RWPE1 (cell line): Measurements from ENCODE around the gene RAD51AP2.

Experiments
- CTCF ChIA-PET: fragments of 350-600 bp; sonication (Branson Sonifier 250); formaldehyde crosslinking; extraction: SDS; loops from one replicate; lab custom pipeline; 2021; lab: Yijun Ruan, JAX
- POLR2A ChIA-PET: fragments of 400-600 bp; formaldehyde crosslinking; extraction: SDS; loops from one replicate; lab custom pipeline; 2020; ENCODE audit warnings: antibody characterized with exemption; ENCODE audit not compliant: low non-redundant PET; lab: Yijun Ruan, JAX
- DNase-seq: peaks from one replicate; pipeline ENCODE4 v3.0.0; 2012; ENCODE audit warnings: low spot score
- H3K27ac ChIP-seq: fragments of 450-650 bp; 2 replicates; pipeline ENCODE4 v1.5.1; 2017
- TF ChIP-seq, protein P1 (sequence below): fragments of 450-650 bp; conservative IDR thresholded peaks from 2 replicates; pipeline ENCODE4 v1.5.1; 2017; ENCODE audit warnings: low read depth, mild to moderate bottlenecking

The RAD51AP2 gene

DNA sequence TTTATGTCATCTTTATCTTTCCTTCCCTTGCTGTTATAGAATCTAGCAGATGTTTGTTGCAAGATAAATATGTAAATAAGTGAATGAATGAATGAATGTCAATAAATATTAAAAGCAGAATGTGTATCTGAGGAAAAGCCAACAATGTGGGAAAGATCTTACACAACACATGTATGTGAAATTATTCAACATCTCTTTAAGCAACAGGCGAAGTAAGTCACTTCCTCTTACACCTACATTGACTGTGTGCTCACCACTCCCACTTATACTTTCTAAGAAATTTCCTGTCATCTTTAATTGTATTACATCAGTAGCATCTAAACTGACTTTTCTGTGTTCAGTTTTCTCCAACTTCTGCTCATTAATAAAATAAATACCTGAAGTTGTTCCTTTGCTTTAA, 43.0 kb downstream of the RAD51AP2 start:
- ChIA-PET CTCF (no interaction called here), POLR2A (no interaction called here)
- no peak overlapping the region for H3K27ac ChIP-seq
- TF ChIP-seq, protein P1, sequence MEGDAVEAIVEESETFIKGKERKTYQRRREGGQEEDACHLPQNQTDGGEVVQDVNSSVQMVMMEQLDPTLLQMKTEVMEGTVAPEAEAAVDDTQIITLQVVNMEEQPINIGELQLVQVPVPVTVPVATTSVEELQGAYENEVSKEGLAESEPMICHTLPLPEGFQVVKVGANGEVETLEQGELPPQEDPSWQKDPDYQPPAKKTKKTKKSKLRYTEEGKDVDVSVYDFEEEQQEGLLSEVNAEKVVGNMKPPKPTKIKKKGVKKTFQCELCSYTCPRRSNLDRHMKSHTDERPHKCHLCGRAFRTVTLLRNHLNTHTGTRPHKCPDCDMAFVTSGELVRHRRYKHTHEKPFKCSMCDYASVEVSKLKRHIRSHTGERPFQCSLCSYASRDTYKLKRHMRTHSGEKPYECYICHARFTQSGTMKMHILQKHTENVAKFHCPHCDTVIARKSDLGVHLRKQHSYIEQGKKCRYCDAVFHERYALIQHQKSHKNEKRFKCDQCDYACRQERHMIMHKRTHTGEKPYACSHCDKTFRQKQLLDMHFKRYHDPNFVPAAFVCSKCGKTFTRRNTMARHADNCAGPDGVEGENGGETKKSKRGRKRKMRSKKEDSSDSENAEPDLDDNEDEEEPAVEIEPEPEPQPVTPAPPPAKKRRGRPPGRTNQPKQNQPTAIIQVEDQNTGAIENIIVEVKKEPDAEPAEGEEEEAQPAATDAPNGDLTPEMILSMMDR, result no peak
- no peak for DNase-seq

DNA sequence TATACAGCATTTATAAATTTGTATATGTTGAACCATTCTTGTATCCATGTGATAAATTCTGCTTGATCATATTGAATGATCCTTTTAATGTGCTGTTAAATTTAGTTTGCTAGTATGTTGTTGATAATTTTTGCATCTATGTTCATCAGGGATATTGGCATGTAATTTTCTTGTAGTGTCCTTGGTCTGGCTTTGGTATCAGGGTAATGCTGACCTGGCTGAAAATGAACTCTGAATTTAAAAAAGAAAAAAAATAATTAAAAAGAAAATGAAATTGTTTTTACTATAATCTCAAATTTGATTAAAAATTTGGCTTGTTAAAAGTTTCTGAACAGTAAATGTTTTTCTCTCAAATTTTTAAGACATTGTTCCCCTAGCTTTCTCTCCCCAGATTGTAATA, 46.3 kb downstream of the RAD51AP2 start:
- ChIA-PET CTCF (no interaction called here), POLR2A (no interaction called here)

DNA sequence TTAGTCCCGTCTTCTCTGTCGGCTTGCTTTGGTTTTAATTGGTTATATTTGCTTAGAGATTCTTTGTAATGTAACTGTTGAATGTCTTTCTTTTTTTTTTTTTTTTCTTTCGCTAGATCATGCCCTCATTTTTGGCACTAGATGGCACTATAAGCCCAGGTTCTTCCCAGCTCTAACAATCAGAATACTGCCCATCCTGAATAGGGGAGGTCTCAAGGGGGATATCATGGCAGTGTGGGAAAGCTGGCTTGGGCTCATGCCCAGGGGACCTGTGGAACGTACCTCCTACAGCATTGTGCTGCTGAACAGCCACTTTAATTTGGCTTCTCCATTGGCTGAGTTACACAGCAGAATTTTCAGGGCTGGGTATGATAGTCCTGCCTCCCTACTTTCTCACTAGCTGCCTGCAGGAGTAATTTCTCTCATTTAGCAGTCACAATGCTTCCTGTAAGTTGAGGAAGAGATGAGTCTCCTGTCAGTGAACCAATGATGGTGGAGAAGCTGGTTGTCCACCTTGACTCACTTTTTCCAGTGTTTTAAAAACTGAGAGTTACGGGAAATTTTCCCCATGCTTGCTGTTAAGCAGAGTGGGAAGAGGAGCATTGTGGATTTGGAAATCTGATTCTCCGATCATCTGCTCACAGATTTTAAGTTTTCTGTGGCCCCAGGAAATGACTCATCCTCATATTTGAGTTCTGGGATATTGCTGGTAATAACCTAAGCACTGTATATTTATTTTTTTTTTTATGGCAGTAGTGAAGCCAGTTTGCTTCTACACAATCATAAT, 47.2 kb downstream of the RAD51AP2 start:
- DNase-seq, result no peak
- no peak overlapping the region; the same call in 1 of the 2 replicates for H3K27ac ChIP-seq
- ChIA-PET CTCF (interaction anchor here (0.6 to 1.6 kb wide), 8 partner anchors 15 to 900 kb away, joined by 3 to 9 read pairs (median 4); no protein-coding TSS in a partner anchor), POLR2A (no interaction called here)
- TF ChIP-seq, protein P1, result no peak; the same call in 1 of the 2 replicates

More for the DNA sequence above, 46.3 kb downstream of the RAD51AP2 start:
- TF ChIP-seq, protein P1, result no peak
- H3K27ac ChIP-seq, result no peak overlapping the region
- no peak for DNase-seq

DNA sequence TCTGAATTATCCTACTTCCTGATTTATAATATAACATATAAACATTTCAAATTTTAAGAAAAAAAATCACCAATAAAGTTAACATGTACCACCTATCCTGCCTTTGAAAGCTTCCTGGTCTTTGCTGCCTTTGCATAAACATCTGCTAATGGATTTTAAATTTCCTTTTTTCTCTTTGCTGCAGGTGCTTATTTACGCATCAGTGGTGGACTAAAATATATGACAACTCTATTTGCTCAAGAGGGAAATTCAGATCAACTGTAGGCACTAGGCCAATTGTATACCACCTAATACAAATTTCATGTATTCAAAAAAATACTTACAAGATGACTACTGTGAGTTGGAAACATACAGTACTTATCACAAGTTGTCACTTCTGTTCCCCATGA, 57.2 kb downstream of the RAD51AP2 start:
- TF ChIP-seq, protein P1, result no peak
- ChIA-PET CTCF (no interaction called here), POLR2A (no interaction called here)
- no peak for DNase-seq
- no peak overlapping the region for H3K27ac ChIP-seq
